ENCODE data around the gene ADCK1.

The ADCK1 gene

DNA sequence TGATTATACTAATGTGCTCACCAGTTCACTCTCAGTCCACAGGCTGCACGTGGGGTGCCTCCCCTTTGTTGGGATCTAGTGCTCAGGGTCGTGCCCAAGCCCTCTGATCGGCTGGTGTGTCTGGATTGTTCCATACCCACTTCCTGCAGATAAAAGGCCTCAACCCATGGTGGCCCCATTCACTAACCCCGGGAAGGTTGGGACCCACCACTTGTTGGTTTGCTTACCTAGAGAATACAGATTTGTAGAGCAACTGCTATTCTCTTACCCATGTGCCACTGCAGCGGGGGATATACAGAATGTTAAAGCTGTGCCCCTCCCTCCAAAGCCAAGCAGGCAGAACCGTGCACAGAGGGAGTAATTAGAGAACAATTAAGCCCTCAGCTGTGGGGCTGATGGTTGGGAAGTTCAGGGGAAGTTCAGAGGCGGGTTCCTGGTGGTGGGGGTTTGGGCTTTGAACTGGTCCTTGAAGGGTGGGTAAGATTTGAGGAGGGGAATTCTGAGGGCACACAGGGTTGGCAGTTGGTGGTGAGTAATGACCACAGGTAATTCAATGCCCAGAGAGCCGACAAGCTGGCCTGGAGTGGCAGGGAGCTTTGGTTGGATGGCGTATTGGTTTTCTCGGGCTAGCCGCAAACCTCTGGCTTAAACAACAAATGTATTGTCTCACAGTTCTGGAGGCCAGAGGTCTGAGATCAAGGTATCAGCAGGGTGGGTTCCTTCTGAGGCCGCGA lies 68.8 kb downstream of the ADCK1 start:
- TF ChIP-seq CEBPB (IDR thresholded peaks at IDR 0.05), result no peak
- no peak for TF ChIP-seq EGR1 (IDR thresholded peaks at IDR 0.05)
- TF ChIP-seq, protein P1, sequence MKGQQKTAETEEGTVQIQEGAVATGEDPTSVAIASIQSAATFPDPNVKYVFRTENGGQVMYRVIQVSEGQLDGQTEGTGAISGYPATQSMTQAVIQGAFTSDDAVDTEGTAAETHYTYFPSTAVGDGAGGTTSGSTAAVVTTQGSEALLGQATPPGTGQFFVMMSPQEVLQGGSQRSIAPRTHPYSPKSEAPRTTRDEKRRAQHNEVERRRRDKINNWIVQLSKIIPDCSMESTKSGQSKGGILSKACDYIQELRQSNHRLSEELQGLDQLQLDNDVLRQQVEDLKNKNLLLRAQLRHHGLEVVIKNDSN (IDR thresholded peaks at IDR 0.05), result no peak
- TF ChIP-seq CREB1 (IDR thresholded peaks at IDR 0.05; ENCODE audit: low read depth), result no peak
- no peak for TF ChIP-seq NFIC (IDR thresholded peaks at IDR 0.05)
- TF ChIP-seq TEAD4 (IDR thresholded peaks at IDR 0.05), result no peak
- TF ChIP-seq TAF1 (IDR thresholded peaks at IDR 0.05; ENCODE audit: low read depth), result no peak
- TF ChIP-seq RAD21 (IDR thresholded peaks at IDR 0.05; ENCODE audit: low read depth), result no peak
- TF ChIP-seq, protein P2, sequence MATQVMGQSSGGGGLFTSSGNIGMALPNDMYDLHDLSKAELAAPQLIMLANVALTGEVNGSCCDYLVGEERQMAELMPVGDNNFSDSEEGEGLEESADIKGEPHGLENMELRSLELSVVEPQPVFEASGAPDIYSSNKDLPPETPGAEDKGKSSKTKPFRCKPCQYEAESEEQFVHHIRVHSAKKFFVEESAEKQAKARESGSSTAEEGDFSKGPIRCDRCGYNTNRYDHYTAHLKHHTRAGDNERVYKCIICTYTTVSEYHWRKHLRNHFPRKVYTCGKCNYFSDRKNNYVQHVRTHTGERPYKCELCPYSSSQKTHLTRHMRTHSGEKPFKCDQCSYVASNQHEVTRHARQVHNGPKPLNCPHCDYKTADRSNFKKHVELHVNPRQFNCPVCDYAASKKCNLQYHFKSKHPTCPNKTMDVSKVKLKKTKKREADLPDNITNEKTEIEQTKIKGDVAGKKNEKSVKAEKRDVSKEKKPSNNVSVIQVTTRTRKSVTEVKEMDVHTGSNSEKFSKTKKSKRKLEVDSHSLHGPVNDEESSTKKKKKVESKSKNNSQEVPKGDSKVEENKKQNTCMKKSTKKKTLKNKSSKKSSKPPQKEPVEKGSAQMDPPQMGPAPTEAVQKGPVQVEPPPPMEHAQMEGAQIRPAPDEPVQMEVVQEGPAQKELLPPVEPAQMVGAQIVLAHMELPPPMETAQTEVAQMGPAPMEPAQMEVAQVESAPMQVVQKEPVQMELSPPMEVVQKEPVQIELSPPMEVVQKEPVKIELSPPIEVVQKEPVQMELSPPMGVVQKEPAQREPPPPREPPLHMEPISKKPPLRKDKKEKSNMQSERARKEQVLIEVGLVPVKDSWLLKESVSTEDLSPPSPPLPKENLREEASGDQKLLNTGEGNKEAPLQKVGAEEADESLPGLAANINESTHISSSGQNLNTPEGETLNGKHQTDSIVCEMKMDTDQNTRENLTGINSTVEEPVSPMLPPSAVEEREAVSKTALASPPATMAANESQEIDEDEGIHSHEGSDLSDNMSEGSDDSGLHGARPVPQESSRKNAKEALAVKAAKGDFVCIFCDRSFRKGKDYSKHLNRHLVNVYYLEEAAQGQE (IDR thresholded peaks at IDR 0.05; ENCODE audit: low read depth), result no peak
- TF ChIP-seq YY1 (IDR thresholded peaks at IDR 0.05; ENCODE audit: low read depth), result no peak
- no peak for TF ChIP-seq EP300 (IDR thresholded peaks at IDR 0.05; ENCODE audit: borderline replicate concordance)
- no peak for TF ChIP-seq FOXM1 (IDR thresholded peaks at IDR 0.05; ENCODE audit: borderline replicate concordance, low read depth)
- no peak for TF ChIP-seq TCF12 (IDR thresholded peaks at IDR 0.05; ENCODE audit: low read depth)
- no peak for TF ChIP-seq ZBTB7A (IDR thresholded peaks at IDR 0.05; ENCODE audit: low read depth)
- TF ChIP-seq, protein P3, sequence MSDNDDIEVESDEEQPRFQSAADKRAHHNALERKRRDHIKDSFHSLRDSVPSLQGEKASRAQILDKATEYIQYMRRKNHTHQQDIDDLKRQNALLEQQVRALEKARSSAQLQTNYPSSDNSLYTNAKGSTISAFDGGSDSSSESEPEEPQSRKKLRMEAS (IDR thresholded peaks at IDR 0.05), result no peak

DNA sequence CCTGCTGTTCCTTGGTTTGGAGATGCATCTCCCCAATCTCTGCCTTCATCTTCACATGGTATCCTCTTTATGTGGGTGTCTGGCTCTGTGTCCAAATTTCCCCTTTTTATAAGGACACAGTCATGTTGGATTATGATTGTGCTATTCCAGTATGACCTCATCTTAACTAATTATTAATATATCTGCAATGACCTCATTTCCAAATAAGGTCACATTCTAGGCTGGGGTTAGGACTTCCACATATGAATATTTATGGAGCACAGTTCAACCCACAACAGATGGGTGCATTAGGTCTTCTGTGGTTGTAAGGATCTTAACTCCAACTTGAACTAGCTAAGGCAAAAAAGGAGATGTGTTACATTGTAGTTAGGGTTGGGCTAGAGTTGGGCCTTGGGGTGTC lies 69.4 kb downstream of the ADCK1 start:
- no peak for TF ChIP-seq TAF1 (IDR thresholded peaks at IDR 0.05; ENCODE audit: low read depth)
- TF ChIP-seq RAD21 (IDR thresholded peaks at IDR 0.05; ENCODE audit: low read depth), result no peak
- TF ChIP-seq, protein P3 (IDR thresholded peaks at IDR 0.05), result no peak

DNA sequence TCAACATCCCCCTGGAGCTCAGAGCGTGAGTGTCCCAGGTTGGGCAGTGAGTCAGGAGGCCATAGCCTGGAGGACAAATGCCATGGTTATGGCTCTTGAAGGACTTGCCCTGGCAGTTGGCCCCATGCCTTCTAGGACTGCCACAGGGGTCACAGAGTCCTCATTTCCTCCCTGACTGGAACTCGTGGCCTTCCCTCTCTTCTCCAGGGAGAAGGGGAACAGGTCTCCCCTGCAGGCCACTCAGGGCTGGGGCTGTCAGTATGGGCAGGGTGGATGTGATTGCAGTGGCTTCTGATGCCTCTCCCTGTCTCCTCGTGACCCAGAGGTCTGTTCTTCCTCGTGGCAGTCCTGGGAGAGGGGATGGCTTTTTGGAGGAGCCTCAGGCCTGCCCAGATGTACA lies 70.7 kb downstream of the ADCK1 start:
- TF ChIP-seq FOXM1 (IDR thresholded peaks at IDR 0.05; ENCODE audit: borderline replicate concordance, low read depth) (no peak), CEBPB (IDR thresholded peaks at IDR 0.05) (no peak), TAF1 (IDR thresholded peaks at IDR 0.05; ENCODE audit: low read depth) (no peak), NFIC (IDR thresholded peaks at IDR 0.05) (no peak), EGR1 (IDR thresholded peaks at IDR 0.05) (no peak), TCF12 (IDR thresholded peaks at IDR 0.05; ENCODE audit: low read depth) (no peak), YY1 (IDR thresholded peaks at IDR 0.05; ENCODE audit: low read depth) (no peak), ZBTB7A (IDR thresholded peaks at IDR 0.05; ENCODE audit: low read depth) (no peak)
- TF ChIP-seq, protein P2 (IDR thresholded peaks at IDR 0.05; ENCODE audit: low read depth), result no peak
- TF ChIP-seq, protein P3 (IDR thresholded peaks at IDR 0.05), result no peak
- TF ChIP-seq, protein P1 (IDR thresholded peaks at IDR 0.05), result no peak

DNA sequence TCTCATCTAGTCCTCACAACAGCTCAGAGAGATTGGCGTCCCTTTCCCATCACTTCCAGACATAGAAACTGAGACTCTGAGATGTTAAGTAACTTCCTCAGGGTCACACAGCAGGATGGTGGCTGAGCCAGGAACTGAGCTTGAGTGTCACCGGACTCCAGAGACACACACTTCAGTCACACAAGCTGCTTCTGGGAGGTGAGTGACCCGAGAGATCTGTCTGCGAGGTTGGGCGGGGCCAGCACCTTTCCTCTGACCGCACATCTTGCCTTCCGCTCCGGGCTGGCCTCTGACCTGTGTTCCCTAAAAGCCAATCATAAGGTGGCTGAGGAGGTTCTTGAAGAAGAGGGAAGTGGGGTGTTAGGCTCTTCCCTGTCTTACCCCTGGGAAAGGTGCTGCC lies 72.2 kb downstream of the ADCK1 start:
- TF ChIP-seq NFIC (IDR thresholded peaks at IDR 0.05) (no peak), RAD21 (IDR thresholded peaks at IDR 0.05; ENCODE audit: low read depth) (no peak), EGR1 (IDR thresholded peaks at IDR 0.05) (no peak), ZBTB7A (IDR thresholded peaks at IDR 0.05; ENCODE audit: low read depth) (no peak), CREB1 (IDR thresholded peaks at IDR 0.05; ENCODE audit: low read depth) (no peak), CEBPB (IDR thresholded peaks at IDR 0.05) (no peak), EP300 (IDR thresholded peaks at IDR 0.05; ENCODE audit: borderline replicate concordance) (no peak), YY1 (IDR thresholded peaks at IDR 0.05; ENCODE audit: low read depth) (no peak), TAF1 (IDR thresholded peaks at IDR 0.05; ENCODE audit: low read depth) (no peak), FOXM1 (IDR thresholded peaks at IDR 0.05; ENCODE audit: borderline replicate concordance, low read depth) (no peak), TEAD4 (IDR thresholded peaks at IDR 0.05) (no peak)
- TF ChIP-seq, protein P1 (IDR thresholded peaks at IDR 0.05), result no peak
- TF ChIP-seq, protein P2 (IDR thresholded peaks at IDR 0.05; ENCODE audit: low read depth), result no peak
- TF ChIP-seq, protein P3 (IDR thresholded peaks at IDR 0.05), result no peak
